ENCODE results near the gene TBC1D1. TPM values are rescaled to one million over a fixed set of nuclear protein-coding genes. Genes with fewer than 3 reads are reported as not detected.

TBC1D1 gene
- total and polyA plus RNA-seq, 2 donors: 74.7 to 115 TPM

- no peak overlapping the region for H3K27ac ChIP-seq (ENCODE audit: low read depth)
- WGBS: 76% methylated on average over 3 of the region's 3 CpGs
- H3K4me1 ChIP-seq (ENCODE audit: insufficient read depth): no peaks in the 10 kb centered on the region
- DNase-seq (ENCODE audit: extremely low spot score): no peak
- H3K36me3 ChIP-seq (ENCODE audit: insufficient read depth): peaks cover 2% of the 10 kb centered on the region
- no peak overlapping the region for H3K4me3 ChIP-seq (ENCODE audit: low read depth, low read length)
Measured at GRCh38 chr4:38130884-38131283, 240.0 kb downstream of the TBC1D1 start.

GRCh38 chr4:38131371-38132091 is 240.6 kb downstream of the TBC1D1 start:
- no peak overlapping the region for H3K4me3 ChIP-seq (ENCODE audit: low read depth, low read length)
- 55% methylated on average over 12 of the region's 12 CpGs for WGBS
- DNase-seq (ENCODE audit: extremely low spot score): no peak
- peak overlapping the region; percentile 64 for H3K27ac ChIP-seq (ENCODE audit: low read depth)
- no peaks in the 10 kb centered on the region for H3K4me1 ChIP-seq (ENCODE audit: insufficient read depth)
- H3K36me3 ChIP-seq (ENCODE audit: insufficient read depth): peaks cover 2% of the 10 kb centered on the region

GRCh38 chr4:38132107-38132673 is 241.3 kb downstream of the TBC1D1 start:
- no peak overlapping the region for H3K4me3 ChIP-seq (ENCODE audit: low read depth, low read length)
- 8% methylated on average over 8 of the region's 8 CpGs for WGBS
- H3K27ac ChIP-seq (ENCODE audit: low read depth): no peak overlapping the region
- no peaks in the 10 kb centered on the region for H3K4me1 ChIP-seq (ENCODE audit: insufficient read depth)
- DNase-seq (ENCODE audit: extremely low spot score): peak; percentile 63
- peaks cover 2% of the 10 kb centered on the region for H3K36me3 ChIP-seq (ENCODE audit: insufficient read depth)

GRCh38 chr4:38132843-38133662 is 242.2 kb downstream of the TBC1D1 start:
- H3K4me1 ChIP-seq (ENCODE audit: insufficient read depth): no peaks in the 10 kb centered on the region
- peaks cover 2% of the 10 kb centered on the region for H3K36me3 ChIP-seq (ENCODE audit: insufficient read depth)
- no peak for DNase-seq (ENCODE audit: extremely low spot score)
- no peak overlapping the region for H3K27ac ChIP-seq (ENCODE audit: low read depth)
- WGBS: 87% methylated on average over 14 of the region's 14 CpGs
- no peak overlapping the region for H3K4me3 ChIP-seq (ENCODE audit: low read depth, low read length)

GRCh38 chr4:38133711-38134480 is 243.0 kb downstream of the TBC1D1 start:
- no peak overlapping the region for H3K27ac ChIP-seq (ENCODE audit: low read depth)
- no peak overlapping the region for H3K4me3 ChIP-seq (ENCODE audit: low read depth, low read length)
- H3K36me3 ChIP-seq (ENCODE audit: insufficient read depth): peaks cover 2% of the 10 kb centered on the region
- no peaks in the 10 kb centered on the region for H3K4me1 ChIP-seq (ENCODE audit: insufficient read depth)
- WGBS: 79% methylated on average over 7 of the region's 7 CpGs
- DNase-seq (ENCODE audit: extremely low spot score): no peak

- Histone ChIP-seq H3K4me1 (ENCODE audit: insufficient read depth) (no peaks in the 10 kb centered on the region), H3K27ac (ENCODE audit: low read depth) (no peak overlapping the region), H3K36me3 (ENCODE audit: insufficient read depth) (peaks cover 2% of the 10 kb centered on the region), H3K4me3 (ENCODE audit: low read depth, low read length) (no peak overlapping the region)
- no peak for DNase-seq (ENCODE audit: extremely low spot score)
- 93% methylated on average over 8 of the region's 8 CpGs for WGBS
Measured at GRCh38 chr4:38135201-38135600, 244.3 kb downstream of the TBC1D1 start.

GRCh38 chr4:38136604-38137003 is 245.7 kb downstream of the TBC1D1 start:
- Histone ChIP-seq H3K27ac (ENCODE audit: low read depth) (no peak overlapping the region), H3K4me3 (ENCODE audit: low read depth, low read length) (no peak overlapping the region), H3K36me3 (ENCODE audit: insufficient read depth) (peaks cover 2% of the 10 kb centered on the region), H3K4me1 (ENCODE audit: insufficient read depth) (no peaks in the 10 kb centered on the region)
- WGBS: 91% methylated on average over 10 of the region's 10 CpGs
- DNase-seq (ENCODE audit: extremely low spot score): no peak

- WGBS: 95% methylated on average over 17 of the region's 17 CpGs
- Histone ChIP-seq H3K36me3 (ENCODE audit: insufficient read depth) (peaks cover 2% of the 10 kb centered on the region), H3K4me1 (ENCODE audit: insufficient read depth) (no peaks in the 10 kb centered on the region), H3K4me3 (ENCODE audit: low read depth, low read length) (no peak overlapping the region), H3K27ac (ENCODE audit: low read depth) (no peak overlapping the region)
- DNase-seq (ENCODE audit: extremely low spot score): no peak
Measured at GRCh38 chr4:38137080-38137479, 246.2 kb downstream of the TBC1D1 start.

GRCh38 chr4:38138363-38138762 is 247.5 kb downstream of the TBC1D1 start:
- no peak for DNase-seq (ENCODE audit: extremely low spot score)
- Histone ChIP-seq H3K4me1 (ENCODE audit: insufficient read depth) (no peaks in the 10 kb centered on the region), H3K4me3 (ENCODE audit: low read depth, low read length) (no peak overlapping the region), H3K27ac (ENCODE audit: low read depth) (no peak overlapping the region), H3K36me3 (ENCODE audit: insufficient read depth) (peaks cover 2% of the 10 kb centered on the region)
- WGBS: 85% methylated on average over 4 of the region's 4 CpGs

GRCh38 chr4:38139187-38139586 is 248.3 kb downstream of the TBC1D1 start:
- H3K36me3 ChIP-seq (ENCODE audit: insufficient read depth): peaks cover 2% of the 10 kb centered on the region
- no peak for DNase-seq (ENCODE audit: extremely low spot score)
- no peak overlapping the region for H3K27ac ChIP-seq (ENCODE audit: low read depth)
- H3K4me1 ChIP-seq (ENCODE audit: insufficient read depth): no peaks in the 10 kb centered on the region
- no peak overlapping the region for H3K4me3 ChIP-seq (ENCODE audit: low read depth, low read length)
- 97% methylated on average over 4 of the region's 4 CpGs for WGBS

GRCh38 chr4:38140643-38141203 is 249.8 kb downstream of the TBC1D1 start:
- no peaks in the 10 kb centered on the region for H3K4me1 ChIP-seq (ENCODE audit: insufficient read depth)
- 81% methylated on average over 1 of the region's 1 CpG for WGBS
- no peak for DNase-seq (ENCODE audit: extremely low spot score)
- no peak overlapping the region for H3K4me3 ChIP-seq (ENCODE audit: low read depth, low read length)
- no peak overlapping the region for H3K27ac ChIP-seq (ENCODE audit: low read depth)
- no peaks in the 10 kb centered on the region for H3K36me3 ChIP-seq (ENCODE audit: insufficient read depth)

GRCh38 chr4:38141808-38142500 is 251.1 kb downstream of the TBC1D1 start:
- H3K27ac ChIP-seq (ENCODE audit: low read depth): no peak overlapping the region

GRCh38 chr4:38144031-38144430 is 253.1 kb downstream of the TBC1D1 start:
- H3K27ac ChIP-seq (ENCODE audit: low read depth): no peak overlapping the region
- no peaks in the 10 kb centered on the region for H3K4me1 ChIP-seq (ENCODE audit: insufficient read depth)
- H3K4me3 ChIP-seq (ENCODE audit: low read depth, low read length): no peak overlapping the region
- 31% methylated on average over 1 of the region's 1 CpG for WGBS
- H3K36me3 ChIP-seq (ENCODE audit: insufficient read depth): no peaks in the 10 kb centered on the region
- DNase-seq (ENCODE audit: extremely low spot score): no peak

More at GRCh38 chr4:38141808-38142500, 251.1 kb downstream of the TBC1D1 start:
- DNase-seq (ENCODE audit: extremely low spot score): no peak
- H3K36me3 ChIP-seq (ENCODE audit: insufficient read depth): no peaks in the 10 kb centered on the region
- H3K4me3 ChIP-seq (ENCODE audit: low read depth, low read length): no peak overlapping the region
- H3K4me1 ChIP-seq (ENCODE audit: insufficient read depth): no peaks in the 10 kb centered on the region
- WGBS: 82% methylated on average over 8 of the region's 8 CpGs

All from urinary bladder (tissue), 4 donors.